B cell (primary cell): Measurements from ENCODE around the gene ATOH1. TPM values are rescaled to one million over a fixed set of nuclear protein-coding genes. Genes with fewer than 3 reads are reported as not detected.
A peak's percentile ranks its signal among the peaks of the same experiment; 100 is the strongest.

Source experiments
- ATAC-seq: fragments of 200-7000 bp; cut with Tn5 transposase; one replicate; pipeline ENCODE4 v1.10.0; 2021; ENCODE audit warnings: low read depth, mild to moderate bottlenecking, moderate number of reproducible peaks, moderate library complexity
- CTCF ChIA-PET: fragments of 350-600 bp; sonication (Branson Sonifier 250); formaldehyde crosslinking; loops from one replicate; lab custom pipeline; 2021; ENCODE audit warnings: antibody characterized with exemption, inconsistent platforms; lab: Charles Lee
- POLR2A ChIA-PET: fragments of 350-600 bp; sonication (Branson Sonifier 250); formaldehyde crosslinking; loops from one replicate; lab custom pipeline; 2021; ENCODE audit warnings: antibody characterized with exemption; lab: Charles Lee
- DNase-seq: peaks from one replicate; pipeline ENCODE4 v3.0.0; 2013
- H2AFZ ChIP-seq: 2 replicates; pipeline ENCODE4 v1.6.1; 2012; ENCODE audit warnings: mild to moderate bottlenecking, low read depth, low read length; ENCODE audit not compliant: insufficient read depth, poor library complexity, severe bottlenecking
- H3K27ac ChIP-seq, 2 donors: 1 replicate in 1 of 2; 2 replicates in 1 of 2; pipeline ENCODE4 v1.5.1; 2012 to 2013; ENCODE audit warnings: low read length in 2 of 2, mild to moderate bottlenecking in 2 of 2, moderate library complexity in 1 of 2
- H3K27me3 ChIP-seq, 4 experiments: fragments of 200-600 bp in 1 of 4; sonication (generic) in 1 of 4; replicated peaks in 1 of 4; 1 replicate in 2 of 4; 2 replicates in 2 of 4; pipeline versions ENCODE4 v1.6.1 to v1.7.0; 2013 to 2016; ENCODE audit warnings: low read length in 3 of 4, mild to moderate bottlenecking in 2 of 4, mixed read lengths in 1 of 4, moderate library complexity in 1 of 4; ENCODE audit not compliant: insufficient read depth in 4 of 4, control insufficient read depth in 3 of 4; ENCODE audit errors: control extremely low read depth in 1 of 4
- H3K36me3 ChIP-seq, 2 experiments: replicated peaks in 1 of 2; 1 replicate in 1 of 2; 2 replicates in 1 of 2; pipeline versions ENCODE4 v1.6.1 to v1.7.1; 2013; ENCODE audit warnings: low read length in 1 of 2; ENCODE audit not compliant: insufficient read depth in 2 of 2, control insufficient read depth in 1 of 2; ENCODE audit errors: control extremely low read depth in 1 of 2, extremely low read depth in 1 of 2
- H3K4me1 ChIP-seq, 2 donors: fragments of 200-600 bp in 1 of 2; sonication (generic) in 1 of 2; 1 replicate in 1 of 2; 2 replicates in 1 of 2; pipeline versions ENCODE4 v1.5.1 to v1.6.1; 2013 to 2017; ENCODE audit warnings: low read length in 2 of 2; ENCODE audit not compliant: control insufficient read depth in 2 of 2, insufficient read depth in 2 of 2
- H3K4me2 ChIP-seq: replicated peaks from 2 replicates; pipeline ENCODE3; 2012; ENCODE audit warnings: mild to moderate bottlenecking, low read depth, low read length; ENCODE audit not compliant: poor library complexity, severe bottlenecking
- H3K4me3 ChIP-seq, 5 experiments: fragments of 200-600 bp in 1 of 5; sonication (generic) in 1 of 5; 1 replicate in 3 of 5; 2 replicates in 2 of 5; pipeline versions ENCODE4 v1.5.1 to v1.7.0; 2011 to 2016; ENCODE audit warnings: low read length in 4 of 5, mild to moderate bottlenecking in 4 of 5, low read depth in 2 of 5, control low read depth in 1 of 5, moderate library complexity in 1 of 5; ENCODE audit not compliant: insufficient read depth in 1 of 5; ENCODE audit errors: control extremely low read depth in 1 of 5, extremely low read depth in 1 of 5
- H3K79me2 ChIP-seq: fragments of 200-600 bp; sonication (generic); one replicate; pipeline ENCODE4 v1.6.0; 2016; ENCODE audit warnings: low read length; ENCODE audit not compliant: control insufficient read depth, insufficient read depth
- H3K9ac ChIP-seq: fragments of 200-600 bp; sonication (generic); 2 replicates; pipeline ENCODE4 v1.6.1; 2017; ENCODE audit warnings: mild to moderate bottlenecking, low read length, moderate library complexity
- H3K9me3 ChIP-seq, 3 donors: one replicate each; pipeline versions ENCODE4 v1.6.1 to v1.7.1; 2013; ENCODE audit warnings: low read length in 2 of 3; ENCODE audit not compliant: control insufficient read depth in 2 of 3, insufficient read depth in 1 of 3; ENCODE audit errors: control extremely low read depth in 1 of 3
- H4K20me1 ChIP-seq: 2 replicates; pipeline ENCODE4 v1.6.0; 2012; ENCODE audit warnings: mild to moderate bottlenecking, low read length; ENCODE audit not compliant: insufficient read depth, control insufficient read depth, poor library complexity, severe bottlenecking
- H3K27ac Mint-ChIP-seq: one replicate; pipeline ENCODE4 v1.8.0; 2021; ENCODE audit warnings: mixed read lengths
- H3K27me3 Mint-ChIP-seq: one replicate; pipeline ENCODE4 v1.8.0; 2021; ENCODE audit warnings: mixed read lengths
- H3K4me1 Mint-ChIP-seq: one replicate; pipeline ENCODE4 v1.8.0; 2021; ENCODE audit warnings: mixed read lengths
- H3K4me3 Mint-ChIP-seq: one replicate; pipeline ENCODE4 v1.8.0; 2021; ENCODE audit warnings: mixed read lengths
- H3K9me3 Mint-ChIP-seq: one replicate; pipeline ENCODE4 v1.8.0; 2022; ENCODE audit warnings: mixed read lengths; ENCODE audit not compliant: insufficient read depth
- CTCF ChIP-seq: fragments of 200-600 bp; IDR thresholded peaks from one replicate; pipeline ENCODE4 v1.8.0; 2022; ENCODE audit warnings: antibody characterized with exemption, mild to moderate bottlenecking
- EZH2 ChIP-seq: IDR thresholded peaks from 2 replicates; pipeline ENCODE4 v1.6.1; 2012; ENCODE audit warnings: borderline replicate concordance, low read depth, mild to moderate bottlenecking, moderate library complexity, low read length; ENCODE audit not compliant: insufficient read depth, poor library complexity, severe bottlenecking
- WGBS: methylation state at CpG from one replicate; pipeline ENCODE4 v1.1.5; 2013; ENCODE audit warnings: missing lambda C conversion rate; ENCODE audit not compliant: insufficient coverage; 5-methylcytosine and 5-hydroxymethylcytosine counted together
- intact Hi-C: fragments of 100-400 bp; cut with micrococcal nuclease; formaldehyde crosslinking; loops from one replicate; pipeline ENCODE4 v1.10.0; 2022
- polyA plus RNA-seq: library from polyadenylated mRNA; depleted of rRNA; stranded (reverse); fragments of >200 nt; gene quantifications from 2 replicates; pipeline ENCODE4 v1.2.3, GENCODE V29; 2012
- total RNA-seq, 2 donors: library from RNA; stranded (reverse); fragments of 120-200 nt in 1 of 2; gene quantifications; 1 replicate in 1 of 2; 2 replicates in 1 of 2; pipeline versions ENCODE4 v1.2.3 to v1.2.4, GENCODE V29; 2013 to 2022

ATOH1 gene
- total and polyA plus RNA-seq, 2 donors (not counting 1 experiment from before 2014, with no cell fraction given): not detected

DNA sequence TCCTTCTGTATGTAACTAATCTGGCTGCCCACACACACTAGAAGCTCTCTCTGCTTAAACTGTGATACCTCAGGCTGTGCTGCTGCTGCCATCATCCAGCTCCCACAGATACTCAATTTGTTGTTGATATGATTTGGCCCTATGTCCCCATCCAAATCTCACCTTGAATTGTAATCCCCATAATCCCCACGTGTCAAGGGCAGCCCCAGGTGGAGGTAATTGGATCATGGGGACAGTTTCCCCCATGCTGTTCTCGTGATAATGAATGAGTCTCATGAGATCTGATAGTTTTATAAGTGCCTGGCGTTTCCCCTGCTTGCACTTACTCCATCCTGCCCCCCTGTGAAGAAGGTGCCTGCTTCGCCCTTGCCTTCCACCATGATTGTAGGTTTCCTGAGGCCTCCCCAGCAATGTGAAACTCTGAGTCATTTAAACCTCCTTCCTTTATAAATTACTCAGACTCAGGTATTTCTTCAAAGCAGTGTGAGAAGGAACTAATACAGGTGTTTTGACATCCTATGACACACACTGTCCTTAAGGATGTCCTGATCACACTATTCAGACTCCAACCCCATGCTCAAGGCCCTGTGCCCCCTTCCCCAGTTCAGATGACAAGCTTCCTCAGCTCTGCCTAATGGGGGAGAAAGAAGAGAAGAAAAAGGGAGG, 2.9 kb upstream of the ATOH1 start:
- no peak overlapping the region for H3K4me2 ChIP-seq
- no peak overlapping the region for H3K27ac Mint-ChIP-seq
- no peaks in the 10 kb centered on the region for H4K20me1 ChIP-seq
- H3K79me2 ChIP-seq: no peaks in the 10 kb centered on the region
- ChIA-PET POLR2A (no interaction called here), CTCF (no interaction called here)
- no peaks in the 10 kb centered on the region for H3K9me3 Mint-ChIP-seq
- DNase-seq: no peak
- H3K36me3 ChIP-seq: no peaks in the 10 kb centered on the region
- H3K9ac ChIP-seq: no peak overlapping the region
- no peak overlapping the region for H3K4me3 ChIP-seq
- no peak overlapping the region for H3K4me3 Mint-ChIP-seq
- peaks cover 50% of the 10 kb centered on the region for H3K27me3 Mint-ChIP-seq
- WGBS: 57% methylated on average over 2 of the region's 4 CpGs
- no peak for ATAC-seq
- H3K27me3 ChIP-seq: peaks cover 0 to 39% (median 26%) of the 10 kb centered on the region in 4 experiments
- no peak overlapping the region for H2AFZ ChIP-seq
- peaks cover 16% of the 10 kb centered on the region for H3K4me1 Mint-ChIP-seq
- H3K4me1 ChIP-seq: peaks cover 11 to 16% of the 10 kb centered on the region in 2 donors
- intact Hi-C loops: no loop called here
- no peak overlapping the region for H3K27ac ChIP-seq
- peaks cover 0 to 19% (median 0%) of the 10 kb centered on the region in 3 donors for H3K9me3 ChIP-seq
- TF ChIP-seq EZH2 (no peak), CTCF (no peak)

DNA sequence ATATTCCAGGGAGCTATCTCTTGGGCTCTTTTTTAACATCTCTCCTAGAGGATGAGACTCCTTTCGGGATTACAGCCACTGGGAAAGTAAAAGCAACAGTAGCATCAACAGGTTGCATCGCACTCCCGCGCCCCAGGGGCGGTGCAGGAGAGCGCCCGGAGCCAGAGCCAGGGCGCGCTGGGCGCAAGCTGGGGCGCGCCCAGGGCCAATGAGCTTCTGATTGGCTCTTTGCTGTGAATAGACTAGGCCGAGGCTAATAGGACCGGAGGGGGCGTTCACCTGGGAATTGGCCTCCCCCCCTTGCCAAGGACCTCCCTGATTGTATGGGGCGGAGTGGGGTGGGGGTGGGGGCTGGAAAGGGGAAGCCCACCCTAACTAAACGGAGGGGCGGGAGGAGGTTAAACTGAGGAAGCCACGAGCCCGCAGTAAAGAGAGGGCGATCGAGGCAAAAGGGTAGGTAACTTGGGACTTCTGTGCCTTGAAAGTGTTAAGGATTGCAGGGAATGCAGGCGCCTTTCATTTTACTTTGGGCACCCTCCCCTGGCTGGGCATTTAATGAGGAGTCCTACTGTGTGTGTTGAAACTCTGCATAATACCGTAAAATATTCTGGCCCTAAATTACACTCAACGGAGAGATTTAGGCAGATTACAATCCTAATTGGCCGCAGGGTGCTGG, 1.1 kb upstream of the ATOH1 start:
- Histone ChIP-seq H3K9me3 (peaks cover 0 to 19% (median 0%) of the 10 kb centered on the region in 3 donors), H3K27me3 (peaks cover 0 to 46% (median 36%) of the 10 kb centered on the region in 4 experiments), H3K36me3 (no peaks in the 10 kb centered on the region), H3K27ac (no peak overlapping the region), H3K4me3 (no peak overlapping the region), H3K4me2 (no peak overlapping the region), H3K4me1 (peaks cover 11 to 16% of the 10 kb centered on the region in 2 donors), H4K20me1 (no peaks in the 10 kb centered on the region), H3K9ac (no peak overlapping the region), H3K79me2 (no peaks in the 10 kb centered on the region), H2AFZ (no peak overlapping the region)
- ChIA-PET CTCF (no interaction called here), POLR2A (no interaction called here)
- intact Hi-C loops: no loop called here
- H3K4me3 Mint-ChIP-seq: peak overlapping the region; percentile 50
- H3K4me1 Mint-ChIP-seq: peaks cover 16% of the 10 kb centered on the region
- peaks cover 65% of the 10 kb centered on the region for H3K27me3 Mint-ChIP-seq
- 13% methylated on average over 16 of the region's 26 CpGs for WGBS
- DNase-seq (no peak), ATAC-seq (no peak)
- TF ChIP-seq CTCF (no peak), EZH2 (no peak)
- H3K9me3 Mint-ChIP-seq: no peaks in the 10 kb centered on the region
- H3K27ac Mint-ChIP-seq: no peak overlapping the region
